ENCODE results near the gene EMILIN3. TPM values are rescaled to one million over a fixed set of nuclear protein-coding genes. Genes with fewer than 3 reads are reported as not detected.

The EMILIN3 gene
- total and polyA plus RNA-seq, 2 donors (not counting 3 experiments of a cell fraction or from before 2014, with no cell fraction given), result 0.15 TPM; not detected in 1

GRCh38 chr20:41355598-41356203, 10.9 kb downstream of the EMILIN3 start:
- no TSS peak for BruUV-seq (replicated peaks)
- ChIA-PET POLR2A (no interaction called here), CTCF (no interaction called here)
- intact Hi-C loops (cut with micrococcal nuclease) (no loop called here), dilution Hi-C loops (cut with MboI; ENCODE audit: extremely low pct_ligation_motif_present, low sequenced_read_pairs) (no loop called here)
- TF ChIP-seq POLR2AphosphoS5 (IDR thresholded peaks at IDR 0.05; ENCODE audit: insufficient read depth, low read depth, low read length) (no peak), EZH2 (IDR thresholded peaks at IDR 0.05; ENCODE audit: borderline replicate concordance, low read depth, low read length, severe bottlenecking) (no peak), POLR2A (IDR thresholded peaks at IDR 0.05; ENCODE audit: low read depth, low read length) (no peak), MYC (IDR thresholded peaks at IDR 0.05; ENCODE audit: low read depth, low read length) (no peak), GATA2 (IDR thresholded peaks at IDR 0.05; ENCODE audit: insufficient read depth, insufficient read length, low read depth, low read length) (no peak)
- TF ChIP-seq, protein P1, sequence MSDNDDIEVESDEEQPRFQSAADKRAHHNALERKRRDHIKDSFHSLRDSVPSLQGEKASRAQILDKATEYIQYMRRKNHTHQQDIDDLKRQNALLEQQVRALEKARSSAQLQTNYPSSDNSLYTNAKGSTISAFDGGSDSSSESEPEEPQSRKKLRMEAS (IDR thresholded peaks at IDR 0.05; ENCODE audit: insufficient read depth, insufficient read length), result no peak
- TF ChIP-seq, protein P2, sequence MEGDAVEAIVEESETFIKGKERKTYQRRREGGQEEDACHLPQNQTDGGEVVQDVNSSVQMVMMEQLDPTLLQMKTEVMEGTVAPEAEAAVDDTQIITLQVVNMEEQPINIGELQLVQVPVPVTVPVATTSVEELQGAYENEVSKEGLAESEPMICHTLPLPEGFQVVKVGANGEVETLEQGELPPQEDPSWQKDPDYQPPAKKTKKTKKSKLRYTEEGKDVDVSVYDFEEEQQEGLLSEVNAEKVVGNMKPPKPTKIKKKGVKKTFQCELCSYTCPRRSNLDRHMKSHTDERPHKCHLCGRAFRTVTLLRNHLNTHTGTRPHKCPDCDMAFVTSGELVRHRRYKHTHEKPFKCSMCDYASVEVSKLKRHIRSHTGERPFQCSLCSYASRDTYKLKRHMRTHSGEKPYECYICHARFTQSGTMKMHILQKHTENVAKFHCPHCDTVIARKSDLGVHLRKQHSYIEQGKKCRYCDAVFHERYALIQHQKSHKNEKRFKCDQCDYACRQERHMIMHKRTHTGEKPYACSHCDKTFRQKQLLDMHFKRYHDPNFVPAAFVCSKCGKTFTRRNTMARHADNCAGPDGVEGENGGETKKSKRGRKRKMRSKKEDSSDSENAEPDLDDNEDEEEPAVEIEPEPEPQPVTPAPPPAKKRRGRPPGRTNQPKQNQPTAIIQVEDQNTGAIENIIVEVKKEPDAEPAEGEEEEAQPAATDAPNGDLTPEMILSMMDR (IDR thresholded peaks at IDR 0.05; ENCODE audit: extremely low read depth in 1 of 2, insufficient read depth in 1 of 2, low read depth in 1 of 2, low read length in 2 of 2), result no peak
- FAIRE-seq, result no peak
- H3K4me2 ChIP-seq (ENCODE audit: insufficient read depth, low read length), result no peak overlapping the region
- H3K4me1 ChIP-seq (ENCODE audit: control insufficient read depth, extremely low read depth, insufficient read depth, low read length), result no peaks in the 10 kb centered on the region
- H2AFZ ChIP-seq (ENCODE audit: low read depth, low read length), result no peak overlapping the region
- no peaks in the 10 kb centered on the region for H3K36me3 ChIP-seq (ENCODE audit: control insufficient read depth in 2 of 2, extremely low read depth in 1 of 2, insufficient read depth in 2 of 2, low read length in 2 of 2)
- H3K9ac ChIP-seq (replicated peaks; ENCODE audit: extremely low read depth, insufficient read depth, low read length), result no peak overlapping the region
- H3K27me3 ChIP-seq (ENCODE audit: control insufficient read depth in 2 of 2, insufficient read depth in 2 of 2, low read length in 2 of 2), result no peaks in the 10 kb centered on the region
- no peak overlapping the region for H3K27ac ChIP-seq (ENCODE audit: insufficient read depth, low read depth, low read length)
- DNase-seq (ENCODE audit: low read depth, low spot score), result no peak
- no peak overlapping the region for H3K4me3 ChIP-seq (replicated peaks in 1 of 3; ENCODE audit: insufficient read depth in 1 of 3, low read depth in 1 of 3, low read length in 3 of 3)
- no peaks in the 10 kb centered on the region for H3K9me1 ChIP-seq (replicated peaks; ENCODE audit: control insufficient read depth, extremely low read depth, insufficient read depth, low read length)
- no peaks in the 10 kb centered on the region for H4K20me1 ChIP-seq (replicated peaks; ENCODE audit: control insufficient read depth, extremely low read depth, insufficient read depth, low read length)
- H3K9me3 ChIP-seq (replicated peaks; ENCODE audit: control insufficient read depth, insufficient read depth, low read length), result no peaks in the 10 kb centered on the region
- no peaks in the 10 kb centered on the region for H3K79me2 ChIP-seq (ENCODE audit: control insufficient read depth, insufficient read depth, low read length)
